ENCODE measurements around the gene CLSTN2.

Gene CLSTN2

DNA sequence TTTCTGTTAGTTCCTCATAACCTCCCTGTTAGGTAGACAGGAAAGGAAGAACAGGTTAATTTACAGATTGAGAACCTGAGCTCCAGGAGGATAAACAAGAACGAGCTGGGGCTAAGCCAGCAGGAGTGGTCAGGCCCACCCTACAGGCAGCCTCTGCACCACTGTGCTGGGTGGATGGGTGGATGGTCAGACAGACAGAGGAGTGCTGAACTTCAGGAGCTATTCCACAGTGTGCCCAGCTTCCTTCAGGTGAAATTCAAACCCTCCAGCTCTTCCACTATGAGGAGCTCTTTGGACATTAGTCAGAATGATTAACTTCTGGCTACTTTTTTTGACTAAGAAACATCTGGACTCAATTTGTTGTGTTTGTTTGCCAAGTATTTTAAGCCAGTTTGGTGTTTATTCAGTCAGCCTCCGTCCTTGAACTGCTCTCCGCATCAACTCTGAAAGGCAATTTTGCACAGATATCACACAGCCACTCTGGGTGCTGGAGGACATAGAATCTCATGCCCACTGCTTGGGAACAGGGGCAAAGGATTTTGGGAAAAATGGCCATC, 361.9 kb downstream of the CLSTN2 start:
- no peak for DNase-seq

GRCh38 chr3:140298043-140298442, 363.1 kb downstream of the CLSTN2 start:
- no peak for DNase-seq

GRCh38 chr3:140298569-140299070, 363.6 kb downstream of the CLSTN2 start:
- DNase-seq = no peak

DNA sequence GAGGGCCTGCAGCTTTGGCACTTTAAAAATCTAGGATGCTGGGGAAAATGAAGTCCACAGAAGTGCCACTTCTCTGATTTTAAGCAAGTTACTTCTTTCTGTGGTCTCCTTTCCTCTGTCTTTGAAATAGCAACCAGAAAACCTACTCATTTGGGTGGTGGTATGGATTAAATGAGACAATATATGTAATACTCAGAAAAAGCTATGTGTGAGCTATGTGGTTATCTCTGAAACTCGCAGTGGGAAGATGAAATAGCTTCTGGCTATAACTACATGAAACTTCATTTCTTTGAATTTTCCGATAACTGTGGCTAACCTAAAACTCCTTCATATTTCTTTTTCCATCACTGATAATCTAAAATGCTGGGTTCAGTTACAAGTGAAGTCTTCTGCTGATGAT, 368.9 kb downstream of the CLSTN2 start:
- DNase-seq = no peak

DNA sequence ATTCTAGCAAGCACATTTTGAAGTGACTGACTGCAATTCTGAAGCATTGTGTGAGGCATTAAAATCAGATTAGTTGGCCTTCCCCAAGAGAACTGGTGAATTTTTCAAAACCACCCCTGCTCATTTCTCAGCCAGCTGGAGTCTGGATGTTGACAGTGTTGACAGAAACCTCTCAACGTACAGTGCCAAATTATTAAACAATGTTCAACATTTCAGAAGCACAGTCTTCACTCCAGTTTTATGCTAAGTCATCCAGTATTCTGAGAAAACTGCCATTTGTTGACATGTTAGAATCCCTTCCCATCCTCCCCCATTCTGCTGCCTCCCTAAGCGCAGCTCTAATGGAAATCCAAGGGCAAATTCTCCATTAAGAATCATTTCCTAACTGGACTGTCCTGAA, 373.6 kb downstream of the CLSTN2 start:
- DNase-seq = no peak

DNA sequence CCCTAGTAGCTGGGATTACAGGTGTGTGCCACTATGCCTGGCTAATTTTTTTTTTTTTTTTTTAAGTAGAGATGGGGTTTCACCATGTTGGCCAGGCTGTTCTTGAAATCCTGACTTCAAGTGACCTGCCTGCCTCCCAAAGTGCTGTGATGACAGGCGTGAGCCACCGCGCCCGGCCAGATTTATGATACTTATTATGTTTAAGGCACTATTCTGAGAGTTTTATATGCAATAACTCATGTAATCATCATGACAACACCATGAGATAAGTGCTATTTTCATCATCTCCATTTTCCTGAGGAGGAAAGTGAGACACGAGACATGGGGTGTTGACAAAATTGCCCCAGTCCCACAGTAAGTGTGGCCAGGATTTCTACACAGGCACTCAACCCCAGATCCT, 376.4 kb downstream of the CLSTN2 start:
- no peak for DNase-seq

DNA sequence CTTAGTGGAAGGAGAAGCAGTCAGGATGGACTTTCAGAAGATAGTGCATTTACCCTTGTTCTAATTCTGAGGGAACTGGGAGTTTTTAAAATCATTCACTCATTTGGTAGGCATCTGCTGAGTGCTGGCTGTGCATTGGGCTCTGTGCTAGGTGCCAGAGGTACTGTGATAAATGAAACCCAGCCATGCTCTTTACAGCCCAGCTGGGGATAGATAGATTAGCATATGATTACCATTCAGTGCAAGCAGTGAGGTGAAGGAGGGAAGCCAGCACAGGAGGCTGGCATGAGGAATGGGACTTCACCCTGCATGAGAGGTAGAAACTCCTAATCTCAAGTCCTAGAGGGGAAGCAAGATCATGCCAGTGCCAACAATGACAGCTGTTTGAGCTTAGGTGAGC, 381.0 kb downstream of the CLSTN2 start:
- DNase-seq = no peak

- no peak for DNase-seq
These were observed 381.5 kb downstream of the CLSTN2 start for GRCh38 chr3:140316466-140316865.

DNA sequence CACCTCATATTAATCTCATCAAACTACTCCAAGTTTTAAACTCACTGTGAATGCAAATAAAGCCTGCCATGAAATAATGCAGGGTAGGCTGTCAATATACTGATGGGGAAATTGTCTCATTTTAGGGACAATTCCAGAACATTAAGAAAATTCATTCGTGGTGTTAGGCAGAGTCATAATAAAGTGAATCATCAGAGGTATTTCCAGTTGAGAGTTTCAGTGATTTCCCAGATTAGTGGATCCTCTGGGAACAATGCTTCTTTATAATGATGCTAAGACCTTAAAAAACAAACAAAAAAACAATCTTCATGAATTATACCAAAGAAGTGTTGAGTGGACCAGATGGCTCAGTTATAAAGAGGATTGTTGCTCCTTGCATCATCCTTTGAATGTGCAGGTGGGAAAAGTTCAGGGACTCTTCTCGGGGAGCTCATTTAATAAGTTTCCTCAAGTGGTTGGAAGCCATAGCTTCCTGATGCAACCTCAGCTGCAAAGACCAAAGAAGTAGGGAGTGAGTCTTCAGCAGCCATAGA, 381.9 kb downstream of the CLSTN2 start:
- no peak for DNase-seq

- DNase-seq = no peak
These were observed 384.8 kb downstream of the CLSTN2 start for GRCh38 chr3:140319739-140320138.

DNA sequence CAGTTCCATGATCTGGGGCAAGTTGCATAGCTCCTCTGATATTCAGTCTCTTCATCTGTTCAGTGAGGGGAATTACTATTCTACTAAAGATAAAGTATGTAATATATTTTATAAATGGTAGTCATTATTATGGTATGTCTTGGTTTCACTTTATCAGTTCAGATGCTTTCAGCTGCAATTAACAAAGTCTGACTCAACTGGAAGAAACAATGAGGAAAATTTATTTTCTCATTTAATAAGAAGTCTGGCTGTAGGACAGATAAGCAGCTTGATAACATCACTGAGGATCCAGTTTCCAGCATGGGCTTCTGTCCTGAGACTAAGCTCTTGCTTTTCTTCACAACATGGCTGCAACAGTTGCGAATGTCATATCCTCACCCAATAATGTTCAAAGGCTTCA, 388.6 kb downstream of the CLSTN2 start:
- DNase-seq = no peak

DNA sequence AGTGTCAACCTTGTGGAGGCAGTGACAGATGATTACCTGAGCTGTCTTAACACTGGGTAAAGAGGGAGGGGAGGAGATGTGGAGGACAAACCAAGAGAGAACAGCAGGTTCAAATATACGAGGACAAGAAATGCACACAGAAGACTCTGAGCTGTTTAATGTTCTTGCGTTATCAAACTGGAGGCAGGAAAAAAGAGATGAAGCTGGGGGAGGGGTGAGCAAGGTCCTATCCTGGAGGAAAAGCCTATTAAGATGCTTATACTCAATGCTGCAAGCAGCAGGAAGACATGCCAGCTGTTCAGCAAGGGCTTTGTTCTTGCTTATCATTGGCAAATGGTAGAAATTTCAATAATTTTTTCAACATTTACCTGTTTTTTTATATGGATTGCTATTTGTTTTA, 397.1 kb downstream of the CLSTN2 start:
- no peak for DNase-seq

DNA sequence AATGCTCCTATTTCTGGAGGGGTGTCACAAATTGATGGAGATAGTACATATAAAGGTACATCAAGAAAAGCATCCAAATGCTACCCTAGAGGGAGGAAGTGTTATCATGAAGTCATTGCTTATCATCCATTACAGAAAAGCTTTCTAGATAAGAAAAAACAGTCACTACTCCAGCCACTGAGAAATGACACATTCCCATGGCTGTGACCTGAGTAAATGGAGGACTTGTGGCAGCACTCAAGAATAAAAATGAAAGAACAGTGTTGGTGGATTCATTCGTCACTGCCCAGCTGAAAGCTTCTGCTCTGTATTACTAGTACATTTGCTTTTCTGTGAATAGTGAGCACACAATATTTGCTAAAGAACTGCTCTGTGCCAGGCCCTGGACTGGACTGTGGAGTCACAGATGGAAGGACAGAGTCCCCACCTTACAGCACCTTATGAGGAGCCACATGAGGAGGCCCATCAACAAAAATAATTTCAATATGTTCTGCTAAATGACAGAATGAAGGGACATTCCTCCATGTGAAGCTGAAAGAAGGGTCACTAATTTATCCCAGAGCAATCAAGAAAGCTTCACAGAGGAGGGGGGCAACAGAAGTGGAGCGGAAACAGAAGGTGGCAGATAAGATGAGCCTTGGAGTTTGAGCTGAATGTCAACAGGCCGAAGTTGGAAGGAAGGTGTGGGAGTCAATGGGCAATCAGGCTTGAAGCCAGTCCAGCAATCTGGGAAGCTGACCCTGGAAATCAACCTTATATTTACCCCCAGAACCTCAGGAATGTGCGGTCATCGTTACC, 399.3 kb downstream of the CLSTN2 start:
- DNase-seq = no peak

GRCh38 chr3:140336465-140336864, 401.5 kb downstream of the CLSTN2 start:
- no peak for DNase-seq

DNA sequence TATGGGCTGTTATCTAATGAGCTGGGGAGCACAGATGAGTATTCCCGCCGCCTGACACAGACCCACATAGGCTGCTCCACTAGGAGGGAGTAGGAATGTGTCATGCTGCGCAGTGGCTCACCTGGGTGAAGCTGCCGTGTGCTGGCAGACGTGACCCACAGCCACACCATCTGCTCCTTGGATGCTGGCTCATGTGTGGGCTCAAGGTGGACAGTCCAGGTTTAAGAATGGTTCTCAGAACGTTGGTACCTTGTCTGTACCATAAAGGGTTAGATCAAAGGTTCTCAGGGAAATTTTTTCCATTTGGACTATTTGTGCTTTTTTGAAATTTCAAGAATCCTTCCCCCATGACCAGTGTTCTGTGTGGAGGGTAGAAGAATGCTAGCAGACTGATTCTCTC, 403.9 kb downstream of the CLSTN2 start:
- DNase-seq = no peak

DNA sequence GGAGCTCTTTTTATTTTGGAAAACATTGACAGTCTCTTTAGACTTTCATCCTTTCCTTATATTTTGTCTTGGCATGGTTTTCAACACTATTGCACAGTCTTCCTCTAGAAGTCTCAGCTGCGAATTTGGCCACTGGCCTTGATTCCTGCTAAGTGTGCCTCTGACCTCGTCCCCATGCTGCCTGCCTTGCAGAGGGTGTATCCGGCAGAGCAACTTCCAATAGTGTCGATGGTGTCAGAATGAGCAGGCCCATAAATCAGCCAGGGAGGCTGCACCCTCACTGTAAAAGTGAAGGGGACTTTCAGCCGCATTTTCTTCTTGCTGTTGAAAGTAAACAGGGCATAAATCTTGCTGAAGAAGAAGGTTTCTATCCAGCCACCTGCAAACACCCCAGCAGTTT, 406.2 kb downstream of the CLSTN2 start:
- DNase-seq = no peak

DNA sequence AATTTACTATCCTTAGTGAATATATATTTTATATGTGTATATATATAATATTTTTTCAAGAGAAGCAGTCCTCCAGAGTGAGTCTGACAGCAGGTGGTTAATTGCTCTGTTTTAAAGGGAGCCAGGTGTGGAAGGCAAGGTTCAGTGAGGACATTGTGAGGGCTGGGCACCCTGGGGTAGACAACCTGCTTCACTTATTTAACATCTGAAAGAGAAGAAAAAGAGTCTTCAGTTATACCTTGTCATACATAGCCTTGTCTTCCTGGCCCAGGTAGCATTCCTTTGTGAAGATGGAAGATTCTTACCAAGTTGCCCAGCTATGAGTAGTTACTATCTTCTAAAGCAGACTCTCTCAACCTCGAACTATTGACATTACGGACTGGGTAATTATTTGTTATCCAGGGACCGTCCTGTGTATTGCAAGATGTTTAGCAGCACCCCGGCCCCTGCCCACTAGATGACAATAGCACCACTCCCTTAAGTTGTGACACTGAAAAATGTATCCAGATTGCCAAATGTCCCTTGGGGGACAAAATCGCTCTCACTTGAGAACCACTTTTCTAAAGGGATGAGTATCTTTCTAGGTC, 406.9 kb downstream of the CLSTN2 start:
- no peak for DNase-seq

- DNase-seq = no peak
These were observed 407.7 kb downstream of the CLSTN2 start for GRCh38 chr3:140342668-140343067.

DNA sequence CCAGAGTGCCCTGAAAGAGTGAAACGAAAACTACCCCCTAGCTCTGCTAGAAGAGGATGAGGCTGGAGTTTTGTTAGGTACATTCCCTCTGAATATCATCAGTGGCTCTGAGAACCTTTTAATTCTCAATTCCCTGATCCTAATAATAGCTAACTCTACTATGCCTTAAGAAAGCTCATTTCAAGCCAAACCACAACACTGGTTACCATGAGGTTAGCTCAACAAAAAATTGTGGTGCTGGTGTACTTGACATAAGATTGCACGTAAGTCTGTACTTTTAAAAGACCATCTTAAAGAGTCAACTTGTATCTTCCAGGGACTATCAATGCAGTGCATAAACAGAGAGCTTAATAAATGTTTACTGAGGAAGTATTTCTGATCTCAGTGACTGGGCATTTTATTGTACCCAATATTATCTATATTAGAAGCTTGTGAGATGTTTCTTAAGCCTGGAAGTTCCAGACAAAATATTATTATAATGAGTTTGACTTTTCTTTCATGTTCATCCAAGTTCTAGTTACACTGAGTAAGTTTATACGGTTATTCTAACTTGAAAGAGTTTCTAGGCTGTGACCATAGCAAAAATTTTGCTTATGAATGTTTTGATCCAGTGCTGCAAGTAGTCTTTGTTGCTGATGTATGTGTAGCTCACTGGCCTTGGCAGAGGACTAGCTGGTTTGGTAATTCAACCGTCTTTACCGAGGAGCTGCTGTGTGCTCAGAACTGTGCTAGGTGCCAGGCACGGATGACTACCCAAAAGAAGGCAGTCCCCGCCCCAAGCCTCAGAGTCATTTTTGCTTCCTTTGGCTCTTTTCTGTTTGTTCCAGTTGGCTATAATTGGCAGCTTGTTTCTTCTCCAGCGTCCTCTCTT, 408.5 kb downstream of the CLSTN2 start:
- no peak for DNase-seq

GRCh38 chr3:140344082-140344454, 409.1 kb downstream of the CLSTN2 start:
- DNase-seq = no peak

DNA sequence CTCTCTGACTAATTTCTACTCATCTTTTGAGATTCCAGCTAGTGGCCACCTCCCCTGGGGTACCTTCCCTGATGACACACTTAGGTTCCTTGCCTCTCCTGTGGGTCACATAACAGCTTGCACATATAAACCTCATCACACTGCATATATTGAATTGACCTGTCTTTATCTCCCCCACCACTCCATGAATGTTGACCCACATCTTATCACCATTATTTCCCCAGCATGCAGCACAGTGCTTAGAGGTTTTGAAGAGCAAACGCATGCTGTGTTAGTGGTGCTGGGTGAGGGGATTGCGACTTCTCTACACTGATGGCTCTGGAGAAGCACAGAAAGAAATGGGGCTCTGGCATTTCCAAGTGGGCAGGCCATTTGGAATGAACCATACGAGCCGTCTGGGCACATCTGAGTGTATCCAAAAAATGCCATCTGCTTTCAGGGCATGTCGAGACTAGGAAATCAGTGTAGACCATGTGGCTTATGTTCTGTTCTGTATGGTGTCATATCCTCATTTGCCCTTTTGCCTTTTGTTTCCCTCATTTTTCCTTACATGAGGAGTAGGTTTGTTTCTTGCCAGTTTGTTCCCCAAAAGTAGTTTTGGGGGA, 409.7 kb downstream of the CLSTN2 start:
- no peak for DNase-seq

DNA sequence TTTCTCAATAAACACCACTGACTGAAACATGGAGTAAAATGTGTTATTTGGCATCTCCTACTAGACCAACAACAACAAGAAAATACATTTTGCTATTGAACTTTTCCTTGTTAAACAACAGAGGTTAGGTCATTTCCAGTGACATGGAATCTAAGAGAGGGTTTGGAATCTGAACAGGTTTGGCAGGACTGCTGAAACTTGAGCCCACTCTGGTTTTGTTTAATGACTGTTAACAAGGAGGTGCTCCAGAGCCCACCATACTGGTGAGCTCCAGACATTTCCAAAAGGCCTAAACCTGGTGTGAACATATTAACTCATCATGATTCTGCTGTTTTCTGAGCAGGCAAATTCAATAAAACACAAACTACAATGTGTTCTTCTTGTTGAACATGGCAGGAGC, 412.2 kb downstream of the CLSTN2 start:
- DNase-seq = no peak

GRCh38 chr3:140349938-140350337, 415.0 kb downstream of the CLSTN2 start:
- DNase-seq = no peak

All from activated gamma-delta T cell treated with Interleukin-2 at 50 U/mL for 16 hours (primary cell).